Esophagus muscularis mucosa (tissue), 3 donors: ENCODE data around the gene PDE8B.

ENCODE experiments used
- CTCF ChIP-seq, 3 experiments: fragments of 200-600 bp in 2 of 3; fragments of 450-650 bp in 1 of 3; sonication (generic) in 2 of 3; IDR thresholded peaks; one replicate each; pipeline ENCODE4 v1.5.1; 2017 to 2019; ENCODE audit warnings: antibody characterized with exemption in 3 of 3, mild to moderate bottlenecking in 2 of 3, moderate library complexity in 1 of 3
- POLR2AphosphoS5 ChIP-seq, 2 donors: sonication (generic); formaldehyde crosslinking; IDR thresholded peaks; one replicate each; pipeline ENCODE4 v1.6.1; 2017; ENCODE audit warnings: antibody characterized with exemption in 2 of 2

DNA sequence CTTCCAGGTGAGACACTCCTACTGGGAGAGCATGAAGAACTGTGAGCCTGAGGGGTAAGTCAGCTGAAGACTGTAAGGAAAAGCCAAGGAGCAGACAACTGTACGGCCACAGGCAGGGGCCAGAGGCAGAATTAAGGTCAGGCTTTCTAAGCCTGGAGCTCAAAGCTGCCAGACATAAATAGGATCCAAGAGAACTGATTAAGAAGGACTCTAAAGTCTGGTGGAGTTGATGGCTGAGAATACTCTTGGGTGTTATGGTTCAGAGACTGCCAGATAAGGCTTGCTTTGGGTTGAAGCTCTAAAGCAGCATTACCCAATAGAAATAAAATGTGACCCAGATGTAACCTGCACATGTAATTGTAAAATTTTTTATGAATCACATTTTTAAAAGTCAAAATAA is 12.2 kb downstream of the PDE8B start:
- TF ChIP-seq CTCF (IDR thresholded peaks at IDR 0.05) = no peak
- no peak for TF ChIP-seq POLR2AphosphoS5 (IDR thresholded peaks at IDR 0.05)
